ENCODE measurements around the gene PLA2G4C.

Gene PLA2G4C

GRCh38 chr19:48051335-48052033 lies 59.1 kb downstream of the PLA2G4C start:
- DNase-seq, result no peak

GRCh38 chr19:48044561-48044960 lies 66.1 kb downstream of the PLA2G4C start:
- no peak for DNase-seq

DNA sequence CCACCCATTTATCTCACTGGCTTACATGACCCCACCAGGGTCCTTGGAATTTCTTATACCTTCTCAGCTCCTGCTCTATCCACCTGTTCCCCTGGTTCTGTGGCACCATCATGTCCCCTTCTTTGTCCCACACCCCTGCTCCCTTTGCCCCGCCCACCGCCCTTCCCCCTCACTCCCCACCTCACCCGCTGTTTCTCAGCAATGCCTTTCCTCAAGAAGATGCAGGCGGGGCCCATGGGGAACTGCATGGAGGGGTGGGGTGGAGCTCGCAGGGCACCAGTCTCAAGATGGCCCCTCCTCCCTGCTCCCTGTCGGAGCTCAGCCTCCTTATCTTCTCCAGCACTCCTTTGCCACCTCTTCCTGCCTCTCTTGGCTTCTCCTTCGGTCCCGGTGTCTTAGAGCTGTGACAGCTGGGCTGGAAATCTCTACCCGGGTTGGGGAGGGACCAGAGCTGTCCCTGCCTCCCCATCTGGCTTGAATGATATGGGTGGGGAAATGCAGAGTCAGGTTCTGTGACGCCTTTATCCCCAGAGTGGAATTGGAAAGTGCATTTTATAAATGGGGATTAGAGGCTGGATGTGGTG lies 66.8 kb downstream of the PLA2G4C start, which contains the start of gene CABP5:
TSS of gene CABP5 (minus strand) at position 405 of the 584 bp plus-strand sequence. CDS start at position 248, 157 bp downstream.
- no peak for DNase-seq

- DNase-seq, result no peak
Measured at GRCh38 chr19:48041877-48042580, 68.6 kb downstream of the PLA2G4C start.

- no peak for DNase-seq
Measured at GRCh38 chr19:48036765-48037164, 73.9 kb downstream of the PLA2G4C start.

GRCh38 chr19:48033604-48034003 lies 77.0 kb downstream of the PLA2G4C start:
- no peak for DNase-seq

DNA sequence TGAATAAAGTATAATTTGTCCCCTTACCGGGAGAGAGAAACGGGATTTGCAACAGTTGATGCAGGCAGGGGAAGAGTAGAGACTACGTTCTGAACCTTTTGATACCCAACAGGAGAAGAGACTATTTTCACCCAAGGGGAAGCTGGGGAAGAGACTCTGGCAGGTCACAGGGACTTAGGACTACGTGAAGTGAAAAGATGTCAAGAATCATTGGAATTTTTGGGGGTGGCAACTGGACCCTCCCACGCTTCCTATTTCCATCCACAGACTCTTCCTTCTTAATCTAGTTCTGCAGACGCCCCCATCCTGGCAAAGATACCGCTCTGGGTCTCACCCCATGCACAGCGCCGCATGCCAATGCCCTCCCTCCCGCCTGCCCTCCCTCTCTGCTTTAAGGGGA lies 80.5 kb downstream of the PLA2G4C start:
- DNase-seq, result no peak

GRCh38 chr19:48029431-48029830 lies 81.2 kb downstream of the PLA2G4C start:
- no peak for DNase-seq

DNA sequence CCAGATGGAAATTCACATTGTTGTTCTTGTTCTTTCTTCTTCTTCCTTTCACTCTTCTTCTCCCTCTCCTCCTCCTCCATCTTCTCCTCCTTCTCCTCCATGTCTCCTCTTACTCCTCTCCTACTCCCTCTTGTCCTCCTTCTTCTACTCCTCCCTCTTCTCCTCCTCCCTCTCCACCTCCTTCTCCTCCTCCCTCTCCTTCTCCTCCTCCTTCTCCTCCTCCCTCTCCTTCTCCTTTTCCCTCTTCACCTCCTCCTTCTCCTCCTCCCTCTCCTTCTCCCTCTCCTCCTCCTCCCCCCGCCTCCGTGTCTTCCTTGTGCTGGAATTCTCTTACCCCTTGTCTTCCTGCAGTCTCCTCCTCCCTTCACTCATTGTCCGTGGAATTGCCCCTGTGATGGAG lies 85.1 kb downstream of the PLA2G4C start:
- DNase-seq, result no peak

GRCh38 chr19:48023518-48023917 lies 87.1 kb downstream of the PLA2G4C start:
- DNase-seq, result no peak

DNA sequence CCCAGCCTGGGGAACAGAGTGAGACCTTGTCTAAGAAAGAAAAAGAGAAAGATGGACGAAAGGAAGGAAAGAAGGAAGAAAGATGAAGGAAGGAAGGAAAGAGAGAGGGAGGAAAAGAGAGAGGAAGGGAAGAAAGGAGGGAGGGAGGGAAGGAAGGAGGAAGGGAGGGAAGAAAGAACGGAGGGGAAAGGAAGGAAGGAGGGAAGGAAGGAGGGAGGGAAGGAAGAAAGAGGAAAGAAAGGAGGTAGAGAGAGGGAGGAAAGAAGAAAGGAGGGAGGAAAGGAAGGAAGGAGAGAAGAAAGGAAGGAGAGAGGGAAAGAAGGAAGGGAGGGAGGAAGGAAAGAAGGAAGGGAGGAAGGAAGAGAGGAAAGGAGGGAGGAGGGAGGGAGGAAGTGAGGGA lies 87.6 kb downstream of the PLA2G4C start:
- DNase-seq, result no peak

- no peak for DNase-seq
Measured at GRCh38 chr19:48020686-48021085, 89.9 kb downstream of the PLA2G4C start.

DNA sequence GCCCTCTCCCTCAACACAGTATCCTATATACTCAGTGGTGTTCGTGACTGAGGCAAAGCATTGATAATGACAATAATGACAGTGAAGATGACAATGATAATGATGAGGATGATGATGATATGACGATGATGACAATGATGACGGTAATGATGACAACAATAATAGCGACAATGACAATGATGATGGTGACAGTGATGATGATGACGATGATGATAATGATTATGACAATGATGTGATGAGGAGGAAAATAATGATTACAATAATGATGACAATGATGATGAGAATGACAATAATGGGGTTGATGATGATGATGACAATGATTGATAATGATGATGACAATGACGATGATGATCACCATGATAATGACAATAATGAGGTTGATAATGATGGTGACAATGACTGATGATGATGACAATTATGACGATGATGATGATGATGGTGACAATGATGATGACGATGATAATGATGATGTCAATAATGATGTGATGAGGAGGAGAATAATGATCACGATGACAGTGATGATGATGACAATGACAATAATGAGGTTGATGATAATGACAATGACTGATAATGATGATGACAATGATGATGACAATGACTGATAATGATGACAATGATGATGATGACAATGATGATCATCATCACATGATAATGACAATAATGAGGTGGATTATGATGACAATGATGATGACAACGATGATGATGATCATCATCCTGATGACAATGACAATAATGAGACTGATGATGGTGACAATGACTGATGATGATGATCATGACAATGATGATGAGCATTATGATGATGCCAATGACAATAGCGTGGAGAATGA lies 99.5 kb downstream of the PLA2G4C start:
- no peak for DNase-seq

- DNase-seq, result no peak
Measured at GRCh38 chr19:48006762-48007161, 103.9 kb downstream of the PLA2G4C start.

- no peak for DNase-seq
Measured at GRCh38 chr19:48004236-48004635, 106.4 kb downstream of the PLA2G4C start.

DNA sequence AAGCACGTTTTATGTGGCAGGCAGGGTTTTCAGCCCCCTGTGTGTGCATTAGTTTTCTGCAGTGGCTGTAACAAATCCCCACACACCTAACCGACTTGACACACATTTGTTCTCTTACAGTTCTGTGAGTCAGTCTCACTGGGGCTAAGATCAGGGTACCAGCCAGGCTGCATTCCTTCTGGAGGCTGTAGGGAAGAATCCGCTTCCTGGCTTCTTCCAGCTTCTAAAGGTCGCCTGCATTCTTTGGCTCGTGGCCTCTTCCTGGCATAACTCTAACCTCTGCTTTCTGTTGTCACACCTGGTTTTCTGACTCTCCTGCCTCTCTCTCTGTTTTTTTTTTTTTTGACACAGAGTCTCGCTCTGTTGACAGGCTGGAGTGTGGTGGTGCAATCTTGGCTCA lies 109.8 kb downstream of the PLA2G4C start:
- no peak for DNase-seq

- DNase-seq, result no peak
Measured at GRCh38 chr19:47998800-47999199, 111.8 kb downstream of the PLA2G4C start.

Measured in right hindlimb (tissue), 1 donor.